D721Med (cell line): Measurements from ENCODE around the gene LANCL1.

Source experiments
- DNase-seq: peaks from one replicate; pipeline ENCODE4 v3.0.0; 2011; ENCODE audit warnings: low spot score; ENCODE audit not compliant: insufficient read length
- FAIRE-seq: peaks from 2 replicates; lab custom pipeline; 2011; peaks lifted over from hg19 to GRCh38; lab: Jason Lieb, UNC
- TF ChIP-seq, protein P1 (sequence below): IDR thresholded peaks from 2 replicates; pipeline ENCODE4 v1.5.1; 2012; ENCODE audit warnings: mild to moderate bottlenecking, control low read depth; ENCODE audit not compliant: insufficient read depth; ENCODE audit errors: missing control alignments

LANCL1 gene

DNA sequence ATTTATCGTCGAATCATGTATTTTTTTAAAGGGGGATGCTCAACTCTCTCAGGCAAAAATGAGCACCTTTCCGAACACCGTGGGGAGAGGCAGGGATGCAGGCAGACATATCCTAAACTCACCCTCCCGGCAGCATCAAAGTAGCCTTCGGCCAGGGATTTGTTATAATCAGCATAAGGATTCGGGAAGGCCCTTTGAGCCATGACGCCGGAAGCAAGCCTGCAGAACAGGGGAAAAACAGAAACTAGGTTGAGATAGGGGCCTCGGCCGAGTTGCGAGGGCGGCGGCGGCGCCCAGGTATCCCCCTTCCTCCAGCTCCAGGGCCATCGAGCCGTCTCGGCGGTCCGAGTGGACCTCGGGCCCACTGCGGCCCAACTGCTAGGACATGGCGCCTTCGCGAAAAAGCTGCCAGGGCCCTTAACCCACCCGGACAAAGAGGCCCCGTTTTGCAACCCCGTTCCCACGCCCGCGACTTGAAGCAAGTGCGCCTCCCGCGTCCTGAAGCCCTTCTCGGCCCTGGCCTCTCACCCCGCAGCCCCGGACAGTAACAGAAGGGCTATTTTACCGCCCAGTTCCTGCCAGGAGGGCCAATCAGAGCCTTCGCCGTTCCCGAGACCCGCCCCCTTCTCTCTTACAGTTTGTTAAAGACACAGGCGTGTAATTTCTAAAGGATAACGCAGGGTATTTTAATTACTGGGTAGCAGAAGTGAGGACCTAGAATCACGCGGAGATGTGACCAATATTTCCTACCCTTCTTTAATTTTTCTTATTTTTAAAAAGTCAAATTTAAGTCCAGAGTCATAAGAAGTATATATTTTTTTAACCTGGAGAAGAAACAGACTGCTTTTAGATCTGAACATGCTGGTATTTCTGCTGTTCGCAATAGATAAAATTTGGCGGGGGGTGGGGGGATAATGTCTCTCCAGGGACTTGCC is at the start of gene LANCL1:
Gene LANCL1, minus strand, starts transcription at position 566 of the 935 bp plus-strand sequence. Its CDS starts 363 bp downstream, at position 203.
- FAIRE-seq (no peak), DNase-seq (peak; percentile 62)
- TF ChIP-seq, protein P1, sequence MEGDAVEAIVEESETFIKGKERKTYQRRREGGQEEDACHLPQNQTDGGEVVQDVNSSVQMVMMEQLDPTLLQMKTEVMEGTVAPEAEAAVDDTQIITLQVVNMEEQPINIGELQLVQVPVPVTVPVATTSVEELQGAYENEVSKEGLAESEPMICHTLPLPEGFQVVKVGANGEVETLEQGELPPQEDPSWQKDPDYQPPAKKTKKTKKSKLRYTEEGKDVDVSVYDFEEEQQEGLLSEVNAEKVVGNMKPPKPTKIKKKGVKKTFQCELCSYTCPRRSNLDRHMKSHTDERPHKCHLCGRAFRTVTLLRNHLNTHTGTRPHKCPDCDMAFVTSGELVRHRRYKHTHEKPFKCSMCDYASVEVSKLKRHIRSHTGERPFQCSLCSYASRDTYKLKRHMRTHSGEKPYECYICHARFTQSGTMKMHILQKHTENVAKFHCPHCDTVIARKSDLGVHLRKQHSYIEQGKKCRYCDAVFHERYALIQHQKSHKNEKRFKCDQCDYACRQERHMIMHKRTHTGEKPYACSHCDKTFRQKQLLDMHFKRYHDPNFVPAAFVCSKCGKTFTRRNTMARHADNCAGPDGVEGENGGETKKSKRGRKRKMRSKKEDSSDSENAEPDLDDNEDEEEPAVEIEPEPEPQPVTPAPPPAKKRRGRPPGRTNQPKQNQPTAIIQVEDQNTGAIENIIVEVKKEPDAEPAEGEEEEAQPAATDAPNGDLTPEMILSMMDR, result no peak

DNA sequence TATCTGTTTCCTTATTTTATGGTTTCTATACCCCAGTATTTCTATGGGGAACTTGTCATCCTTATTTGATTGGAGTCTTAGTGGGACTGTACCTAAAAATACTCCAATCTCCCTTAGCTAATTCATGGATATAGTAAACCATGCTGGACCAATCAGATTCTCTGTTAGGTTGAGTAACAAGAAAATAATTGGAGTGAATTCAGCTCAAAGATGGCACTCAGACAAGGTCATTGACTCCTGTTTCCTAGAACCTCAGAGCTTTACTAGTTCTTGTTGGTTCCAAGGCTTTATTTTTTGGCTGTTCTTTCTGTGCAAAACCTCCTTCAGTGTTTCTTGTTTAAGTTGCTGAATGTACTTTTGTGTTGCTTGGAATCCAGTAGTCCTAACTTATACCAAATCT is 48.0 kb upstream of the LANCL1 start:
- FAIRE-seq (no peak), DNase-seq (no peak)
- TF ChIP-seq, protein P1, result no peak

DNA sequence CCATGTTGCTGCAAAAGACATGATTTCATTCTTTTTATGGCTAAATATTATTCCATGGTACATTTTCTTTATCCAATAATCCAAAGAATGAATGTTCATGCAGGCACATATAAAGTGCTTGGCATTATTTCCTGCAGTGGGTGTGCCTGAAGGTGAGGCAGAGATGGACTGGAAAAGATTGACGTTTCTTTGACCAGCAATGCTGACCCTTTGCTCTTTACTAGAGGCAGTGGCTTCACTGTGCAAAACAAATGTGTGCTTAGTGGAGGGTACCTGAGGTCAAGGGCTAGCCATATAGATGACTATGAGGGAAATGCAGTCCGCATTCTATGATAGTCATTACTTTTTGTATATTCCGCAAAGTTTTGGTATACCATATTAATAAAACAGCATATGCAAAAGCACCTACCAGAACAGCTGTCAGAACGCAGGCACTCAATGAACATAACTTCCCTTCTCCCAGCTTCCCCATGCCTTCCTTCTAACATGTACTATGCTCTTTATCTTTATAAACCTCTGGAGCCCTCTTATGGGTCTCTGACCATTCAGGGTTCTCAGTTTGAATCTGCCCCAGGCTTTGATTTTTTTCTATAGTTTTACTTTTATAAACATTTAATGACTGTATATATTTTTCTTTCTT is 47.2 kb upstream of the LANCL1 start:
- FAIRE-seq (no peak), DNase-seq (no peak)
- TF ChIP-seq, protein P1, result no peak

DNA sequence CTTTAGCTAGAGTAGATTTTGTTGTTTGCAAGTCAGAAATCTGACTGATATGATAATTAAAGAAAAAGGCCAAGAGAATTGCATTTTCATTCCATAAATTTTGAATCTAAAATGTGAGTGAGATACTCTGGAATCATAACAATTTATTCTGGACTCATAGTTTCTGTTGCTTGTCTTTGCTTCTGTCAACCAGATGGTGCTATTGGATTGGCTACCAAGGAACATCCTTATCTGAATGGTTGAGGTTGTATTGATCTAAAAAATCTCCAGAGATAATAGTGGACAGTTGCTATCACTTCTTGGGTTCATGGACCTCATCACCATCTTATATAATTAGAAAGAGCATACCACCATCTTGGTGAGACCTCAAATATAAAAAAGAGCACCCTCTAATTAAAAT is 45.8 kb upstream of the LANCL1 start:
- TF ChIP-seq, protein P1, result no peak
- no peak for DNase-seq
- no peak for FAIRE-seq

GRCh38 chr2:210519594-210519993 is 43.0 kb upstream of the LANCL1 start:
- TF ChIP-seq, protein P1, result no peak
- no peak for DNase-seq
- no peak for FAIRE-seq

GRCh38 chr2:210517264-210517663 is 40.7 kb upstream of the LANCL1 start:
- DNase-seq (no peak), FAIRE-seq (no peak)

More at GRCh38 chr2:210517264-210517663, 40.7 kb upstream of the LANCL1 start:
- TF ChIP-seq, protein P1, result no peak
